A549 (cell line): ENCODE data around the gene ACACA.

ENCODE experiments used
- BHLHE40 ChIP-seq: IDR thresholded peaks from 2 replicates; pipeline ENCODE4 v1.6.1; 2012; ENCODE audit warnings: low read depth, low read length, inconsistent platforms
- CTCF ChIP-seq: fragments of >200 bp; sonication (Bioruptor Twin); formaldehyde crosslinking; IDR thresholded peaks from 3 replicates; pipeline ENCODE4 v1.5.1; 2016
- ELK1 ChIP-seq: fragments of 150-350 bp; IDR thresholded peaks from 2 replicates; pipeline ENCODE4 v1.6.1; 2014; ENCODE audit warnings: low read depth, mild to moderate bottlenecking, low read length
- EP300 ChIP-seq, 2 experiments: fragments of >200 bp; sonication (Bioruptor Twin); formaldehyde crosslinking; IDR thresholded peaks; 2 replicates in 1 of 2; 3 replicates in 1 of 2; pipeline ENCODE4 v1.6.1; 2016 to 2017
- HDAC2 ChIP-seq: fragments of 200-600 bp; sonication (generic); IDR thresholded peaks from 2 replicates; pipeline ENCODE4 v1.6.1; 2016
- JUNB ChIP-seq: fragments of >200 bp; sonication (Bioruptor Twin); formaldehyde crosslinking; IDR thresholded peaks from 2 replicates; pipeline ENCODE4 v1.6.1; 2016
- KDM1A ChIP-seq: fragments of 200-600 bp; sonication (generic); IDR thresholded peaks from 2 replicates; pipeline ENCODE4 v1.6.1; 2016; ENCODE audit warnings: low read depth, mild to moderate bottlenecking
- NFE2L2 ChIP-seq: fragments of 150-350 bp; conservative IDR thresholded peaks from 2 replicates; pipeline ENCODE4 v1.6.1; 2014; ENCODE audit warnings: low read length
- POLR2A ChIP-seq: IDR thresholded peaks from 2 replicates; pipeline ENCODE4 v1.6.1; 2012; ENCODE audit warnings: mild to moderate bottlenecking, low read length
- RAD21 ChIP-seq, 2 experiments: fragments of >200 bp in 1 of 2; sonication (Bioruptor Twin) in 1 of 2; formaldehyde crosslinking in 1 of 2; IDR thresholded peaks in 1 of 2; conservative IDR thresholded peaks in 1 of 2; 2 replicates in 1 of 2; 3 replicates in 1 of 2; pipeline ENCODE4 v1.6.1; 2012 to 2018; ENCODE audit warnings: inconsistent platforms in 1 of 2
- SMC3 ChIP-seq: fragments of >200 bp; sonication (Bioruptor Twin); formaldehyde crosslinking; IDR thresholded peaks from 3 replicates; pipeline ENCODE4 v1.6.1; 2018; ENCODE audit warnings: inconsistent platforms

DNA sequence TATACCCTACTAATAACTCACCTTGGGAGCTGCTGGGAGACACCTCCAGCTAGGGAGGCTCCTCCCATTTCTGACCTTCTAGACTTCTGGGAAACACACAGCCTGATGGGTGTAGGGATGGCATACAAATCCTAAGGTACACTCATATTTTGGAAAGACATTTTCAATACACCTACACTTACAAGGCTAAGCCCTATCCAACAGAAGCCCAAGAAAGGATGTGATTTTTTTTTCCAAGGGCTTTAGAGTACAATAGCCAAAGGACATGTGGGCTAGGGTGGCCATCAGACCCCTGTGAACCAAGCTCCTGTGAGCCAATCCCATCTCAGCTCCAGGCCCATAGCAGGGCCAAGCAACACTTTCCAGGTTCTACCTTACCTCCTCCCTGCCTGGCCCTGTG is 313.9 kb downstream of the ACACA start:
- TF ChIP-seq CTCF (no peak), EP300 (IDR thresholded peaks at IDR 0.05) (no peak), POLR2A (no peak), SMC3 (no peak), BHLHE40 (no peak), ELK1 (no peak), RAD21 (conservative IDR thresholded peaks at IDR 0.05 in 1 of 2, IDR thresholded peaks at IDR 0.05 in 1 of 2) (no peak), JUNB (no peak), NFE2L2 (no peak), HDAC2 (no peak), KDM1A (no peak)
